Common myeloid progenitor, CD34-positive (primary cell): ENCODE measurements around the gene ZNF628.

ENCODE experiments used
- CTCF ChIA-PET: fragments of 350-600 bp; sonication (Branson Sonifier 250); formaldehyde crosslinking; loops from one replicate; lab custom pipeline; 2021; ENCODE audit warnings: antibody characterized with exemption; lab: Charles Lee
- POLR2A ChIA-PET: fragments of 350-600 bp; sonication (Branson Sonifier 250); formaldehyde crosslinking; loops from one replicate; lab custom pipeline; 2021; ENCODE audit warnings: antibody characterized with exemption; lab: Charles Lee
- DNase-seq, 3 donors: peaks; one replicate each; pipeline versions ENCODE4 v3.0.0 to v3.0.0-alpha.2; 2013
- H3K27ac ChIP-seq, 2 experiments: 1 replicate in 1 of 2; 2 replicates in 1 of 2; pipeline ENCODE4 v1.7.0; 2013; ENCODE audit warnings: inconsistent platforms in 2 of 2, low read length in 2 of 2, mild to moderate bottlenecking in 2 of 2, low read depth in 1 of 2, moderate library complexity in 1 of 2; ENCODE audit not compliant: severe bottlenecking in 2 of 2, insufficient read depth in 1 of 2, poor library complexity in 1 of 2
- H3K27me3 ChIP-seq, 5 experiments: replicated peaks in 2 of 5; 1 replicate in 3 of 5; 2 replicates in 2 of 5; pipeline versions ENCODE4 v1.6.1 to v1.7.0; 2013; ENCODE audit warnings: low read length in 4 of 5, mild to moderate bottlenecking in 2 of 5, moderate library complexity in 2 of 5, inconsistent platforms in 1 of 5; ENCODE audit not compliant: insufficient read depth in 5 of 5, control insufficient read depth in 4 of 5
- H3K36me3 ChIP-seq, 4 experiments: 1 replicate in 2 of 4; 2 replicates in 2 of 4; pipeline versions ENCODE4 v1.6.1 to v1.7.0; 2013; ENCODE audit warnings: low read length in 3 of 4, control low read depth in 1 of 4, mild to moderate bottlenecking in 1 of 4; ENCODE audit not compliant: control insufficient read depth in 4 of 4, insufficient read depth in 4 of 4
- H3K4me1 ChIP-seq, 4 experiments: 1 replicate in 3 of 4; 2 replicates in 1 of 4; pipeline versions ENCODE4 v1.6.1 to v1.7.1; 2013; ENCODE audit warnings: low read length in 3 of 4, mild to moderate bottlenecking in 3 of 4, control low read depth in 1 of 4, inconsistent platforms in 1 of 4, moderate library complexity in 1 of 4; ENCODE audit not compliant: control insufficient read depth in 4 of 4, insufficient read depth in 4 of 4; ENCODE audit errors: control extremely low read depth in 1 of 4
- H3K4me3 ChIP-seq, 7 experiments: 1 replicate in 4 of 7; 2 replicates in 3 of 7; pipeline versions ENCODE4 v1.5.1 to v1.7.0; 2013; ENCODE audit warnings: mild to moderate bottlenecking in 7 of 7, low read length in 6 of 7, moderate library complexity in 6 of 7, inconsistent platforms in 2 of 7, low read depth in 2 of 7, control low read depth in 1 of 7; ENCODE audit not compliant: insufficient read depth in 4 of 7, control insufficient read depth in 1 of 7; ENCODE audit errors: extremely low read depth in 1 of 7
- H3K9me3 ChIP-seq, 5 experiments: 1 replicate in 4 of 5; 2 replicates in 1 of 5; pipeline versions ENCODE4 v1.6.1 to v1.7.1; 2013; ENCODE audit warnings: low read length in 4 of 5, mild to moderate bottlenecking in 2 of 5, inconsistent platforms in 1 of 5, low read depth in 1 of 5, moderate library complexity in 1 of 5; ENCODE audit not compliant: control insufficient read depth in 4 of 5, insufficient read depth in 2 of 5; ENCODE audit errors: control extremely low read depth in 1 of 5
- WGBS: methylation state at CpG from one replicate; pipeline ENCODE4 v1.1.5; 2013; ENCODE audit not compliant: insufficient coverage; 5-methylcytosine and 5-hydroxymethylcytosine counted together

ZNF628 gene

GRCh38 chr19:55472463-55472862, 4.0 kb upstream of the ZNF628 start:
- DNase-seq: no peak
- Histone ChIP-seq H3K4me3 (no peak overlapping the region), H3K36me3 (no peaks in the 10 kb centered on the region), H3K4me1 (peaks cover 0 to 11% (median 9%) of the 10 kb centered on the region in 4 experiments), H3K27ac (no peak overlapping the region), H3K9me3 (no peaks in the 10 kb centered on the region), H3K27me3 (no peaks in the 10 kb centered on the region)
- ChIA-PET CTCF (interaction anchor here (1.7 kb wide), 1 partner anchor 13 kb away, joined by 6 read pairs; no protein-coding TSS in a partner anchor), POLR2A (no interaction called here)
- 92% methylated on average over 8 of the region's 8 CpGs for WGBS

GRCh38 chr19:55473225-55474012, 3.0 kb upstream of the ZNF628 start:
- Histone ChIP-seq H3K9me3 (no peaks in the 10 kb centered on the region), H3K4me3 (no peak overlapping the region), H3K27ac (no peak overlapping the region), H3K27me3 (no peaks in the 10 kb centered on the region), H3K36me3 (no peaks in the 10 kb centered on the region), H3K4me1 (peaks cover 2 to 19% (median 11%) of the 10 kb centered on the region in 4 experiments)
- ChIA-PET POLR2A (no interaction called here), CTCF (interaction anchor here (1.1 to 1.7 kb wide), 3 partner anchors 9 to 30 kb away, joined by 3 to 6 read pairs (median 5); partner anchors contain the start of gene C19orf85)
- DNase-seq: no peak
- 93% methylated on average over 13 of the region's 16 CpGs for WGBS

GRCh38 chr19:55474269-55475265, 1.9 kb upstream of the ZNF628 start:
- no peak overlapping the region for H3K27ac ChIP-seq
- H3K4me3 ChIP-seq: no peak overlapping the region
- DNase-seq: no peak
- peaks cover 0 to under 1% (median 0%) of the 10 kb centered on the region in 4 experiments for H3K36me3 ChIP-seq
- 98% methylated on average over 17 of the region's 19 CpGs for WGBS
- no peaks in the 10 kb centered on the region for H3K9me3 ChIP-seq
- ChIA-PET POLR2A (no interaction called here), CTCF (interaction anchor here (1.1 to 1.7 kb wide), 3 partner anchors 10 to 29 kb away, joined by 3 to 6 read pairs (median 5); partner anchors contain the start of gene C19orf85)
- peaks cover 2 to 19% (median 11%) of the 10 kb centered on the region in 4 experiments for H3K4me1 ChIP-seq
- H3K27me3 ChIP-seq: no peaks in the 10 kb centered on the region

DNA sequence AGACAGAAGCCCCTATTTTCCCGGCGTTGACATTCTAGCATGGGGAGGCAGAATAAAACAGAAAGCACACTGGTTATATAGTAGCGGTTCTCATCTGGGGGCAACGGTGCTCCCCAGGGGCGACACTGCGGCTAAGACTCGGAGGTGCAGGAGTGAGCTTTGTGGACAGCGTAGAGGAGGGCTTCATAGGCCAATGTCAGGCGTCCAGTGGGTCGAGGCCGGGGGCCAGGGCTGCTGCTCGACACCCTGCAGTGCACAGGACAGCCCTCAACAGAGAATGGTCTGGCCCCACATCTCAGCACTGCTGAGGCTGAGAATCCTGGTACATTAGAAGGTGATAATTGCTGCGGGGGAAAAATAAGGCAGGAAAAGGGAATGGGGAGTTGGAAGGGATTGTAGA, 1.5 kb downstream of the ZNF628 start:
- Histone ChIP-seq H3K9me3 (no peaks in the 10 kb centered on the region), H3K4me1 (peaks cover 2 to 19% (median 11%) of the 10 kb centered on the region in 4 experiments), H3K27ac (peak overlapping the region in 1 of 2 experiments; percentile 77), H3K27me3 (no peaks in the 10 kb centered on the region), H3K4me3 (peak overlapping the region in 2 of 7 experiments; percentile 81 to 89), H3K36me3 (peaks cover 0 to 11% (median 7%) of the 10 kb centered on the region in 4 experiments)
- WGBS: 92% methylated on average over 13 of the region's 13 CpGs
- ChIA-PET CTCF (interaction anchor here (1.6 to 3.2 kb wide), 2 partner anchors 10 to 11 kb away, joined by 4 to 14 read pairs; no protein-coding TSS in a partner anchor), POLR2A (interaction anchor here (2.1 kb wide), 1 partner anchor 9 kb away, joined by 4 read pairs; no protein-coding TSS in a partner anchor)
- DNase-seq: no peak

DNA sequence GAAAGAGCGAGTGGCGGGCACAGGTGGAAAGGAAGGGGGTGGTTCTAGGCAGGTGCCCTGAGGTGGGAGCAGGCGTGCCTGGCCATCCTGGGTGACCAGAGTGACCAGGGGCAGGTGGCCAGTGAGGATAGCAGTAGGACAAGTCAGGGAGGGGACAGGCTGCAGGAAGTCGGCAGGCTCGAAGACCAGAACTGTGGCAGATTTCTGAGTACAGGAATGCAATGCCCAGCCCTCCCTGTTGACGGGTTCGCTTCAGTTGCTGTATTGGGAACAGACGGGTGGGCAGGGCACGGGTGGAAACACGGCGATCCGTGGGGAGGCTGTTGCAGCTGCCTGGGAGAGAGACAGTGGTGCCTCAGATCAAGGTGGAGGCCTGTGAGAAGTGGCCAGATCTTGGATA, 1.9 kb downstream of the ZNF628 start:
- over 99% methylated on average over 11 of the region's 12 CpGs for WGBS
- H3K27ac ChIP-seq: no peak overlapping the region
- CTCF ChIA-PET: interaction anchor here (0.8 to 3.2 kb wide), 3 partner anchors 11 kb away, joined by 3 to 14 read pairs (median 4); no protein-coding TSS in a partner anchor

DNA sequence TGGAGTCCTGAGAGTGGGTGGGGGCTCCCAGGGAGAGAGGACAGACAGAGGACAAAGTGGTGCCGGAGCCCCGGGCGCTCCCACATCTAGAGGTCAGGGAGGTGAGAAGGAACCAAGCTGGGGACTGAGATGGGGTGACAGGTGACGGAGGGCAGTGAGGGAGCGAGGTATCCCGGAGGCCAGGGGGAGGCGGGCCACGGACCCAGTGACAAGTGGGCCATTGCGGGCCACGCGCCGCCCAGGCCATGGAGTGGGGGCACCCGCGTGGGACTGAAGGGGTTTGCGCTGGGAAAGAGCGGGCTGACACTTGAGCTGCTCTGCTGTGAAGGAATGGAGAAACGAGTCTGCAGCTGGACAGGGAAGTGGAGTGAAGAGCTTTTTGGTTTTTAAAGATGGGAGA, 2.6 kb downstream of the ZNF628 start:
- POLR2A ChIA-PET: no interaction called here

More for the DNA sequence above, 1.9 kb downstream of the ZNF628 start:
- POLR2A ChIA-PET: no interaction called here
- no peaks in the 10 kb centered on the region for H3K27me3 ChIP-seq
- H3K9me3 ChIP-seq: no peaks in the 10 kb centered on the region
- DNase-seq: no peak
- no peak overlapping the region for H3K4me3 ChIP-seq
- peaks cover 2 to 19% (median 11%) of the 10 kb centered on the region in 4 experiments for H3K4me1 ChIP-seq
- peaks cover 0 to 13% (median 8%) of the 10 kb centered on the region in 4 experiments for H3K36me3 ChIP-seq

More for the DNA sequence above, 2.6 kb downstream of the ZNF628 start:
- WGBS: 95% methylated on average over 17 of the region's 17 CpGs
- peaks cover 0 to 18% (median 9%) of the 10 kb centered on the region in 4 experiments for H3K36me3 ChIP-seq
- H3K9me3 ChIP-seq: no peaks in the 10 kb centered on the region
- H3K4me1 ChIP-seq: peaks cover 2 to 19% (median 13%) of the 10 kb centered on the region in 4 experiments
- no peak overlapping the region for H3K27ac ChIP-seq
- no peaks in the 10 kb centered on the region for H3K27me3 ChIP-seq
- DNase-seq: no peak
- CTCF ChIA-PET: interaction anchor here (0.8 to 1.6 kb wide), 2 partner anchors 10 to 11 kb away, joined by 3 to 4 read pairs; no protein-coding TSS in a partner anchor
- H3K4me3 ChIP-seq: no peak overlapping the region
